ENCODE data around the gene DOK7. TPM values are rescaled to one million over a fixed set of nuclear protein-coding genes. Genes with fewer than 3 reads are reported as not detected.

DOK7 gene
- total RNA-seq, 2 donors from 2014 or later, result 6.3 to 7.0 TPM

GRCh38 chr4:3491681-3492405 lies 28.7 kb downstream of the DOK7 start:
- H3K9me3 ChIP-seq, result no peaks in the 10 kb centered on the region
- no peaks in the 10 kb centered on the region for H3K4me1 ChIP-seq
- ATAC-seq (no peak), DNase-seq (no peak)
- no peak overlapping the region for H3K27ac ChIP-seq
- intact Hi-C loops (cut with DNase I), result no loop called here
- 69 to 93% methylated on average over 11 to 15 of the region's 17 CpGs for WGBS, 2 donors
- no peaks in the 10 kb centered on the region for H3K27me3 ChIP-seq
- TF ChIP-seq CTCF (IDR thresholded peaks at IDR 0.05) (no peak), POLR2A (IDR thresholded peaks at IDR 0.05) (no peak)
- H3K4me3 ChIP-seq, result no peak overlapping the region
- no peaks in the 10 kb centered on the region for H3K36me3 ChIP-seq (replicated peaks in 1 of 2; ENCODE audit: insufficient read depth in 1 of 2, low read depth in 2 of 2)

DNA sequence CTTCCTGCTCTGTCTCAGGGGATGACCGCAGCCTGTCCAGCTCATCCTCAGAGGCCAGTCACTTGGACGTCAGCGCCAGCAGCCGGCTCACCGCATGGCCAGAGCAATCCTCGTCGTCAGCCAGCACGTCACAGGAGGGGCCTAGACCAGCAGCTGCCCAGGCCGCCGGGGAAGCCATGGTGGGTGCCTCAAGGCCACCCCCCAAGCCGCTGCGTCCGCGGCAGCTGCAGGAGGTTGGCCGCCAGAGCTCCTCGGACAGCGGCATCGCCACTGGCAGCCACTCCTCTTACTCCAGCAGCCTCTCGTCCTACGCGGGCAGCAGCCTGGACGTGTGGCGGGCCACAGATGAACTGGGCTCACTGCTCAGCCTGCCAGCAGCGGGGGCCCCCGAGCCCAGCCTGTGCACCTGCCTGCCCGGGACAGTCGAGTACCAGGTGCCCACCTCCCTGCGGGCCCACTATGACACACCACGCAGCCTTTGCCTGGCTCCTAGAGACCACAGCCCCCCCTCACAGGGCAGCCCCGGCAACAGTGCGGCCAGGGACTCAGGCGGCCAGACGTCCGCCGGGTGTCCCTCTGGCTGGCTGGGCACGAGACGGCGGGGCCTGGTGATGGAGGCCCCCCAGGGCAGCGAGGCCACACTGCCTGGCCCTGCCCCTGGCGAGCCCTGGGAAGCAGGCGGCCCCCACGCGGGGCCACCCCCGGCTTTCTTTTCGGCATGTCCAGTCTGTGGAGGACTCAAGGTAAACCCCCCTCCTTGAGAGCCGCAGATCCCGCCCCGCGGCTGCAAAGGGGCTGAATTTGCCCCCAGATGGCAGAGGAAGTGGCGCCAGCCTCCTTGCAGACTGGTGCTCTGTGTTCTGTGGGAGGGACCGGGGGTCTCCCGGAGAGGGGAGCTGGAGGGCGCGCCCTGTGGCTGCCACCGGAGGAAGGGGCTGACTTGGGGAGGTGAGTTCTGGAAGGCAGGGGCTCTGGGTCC lies 29.9 kb downstream of the DOK7 start:
- Histone ChIP-seq H3K27ac (no peak overlapping the region), H3K36me3 (replicated peaks in 1 of 2; ENCODE audit: insufficient read depth in 1 of 2, low read depth in 2 of 2) (no peaks in the 10 kb centered on the region), H3K4me3 (no peak overlapping the region), H3K27me3 (no peaks in the 10 kb centered on the region), H3K4me1 (no peaks in the 10 kb centered on the region), H3K9me3 (no peaks in the 10 kb centered on the region)
- intact Hi-C loops (cut with DNase I), result no loop called here
- ATAC-seq (no peak), DNase-seq (no peak)
- TF ChIP-seq POLR2A (IDR thresholded peaks at IDR 0.05) (no peak), CTCF (IDR thresholded peaks at IDR 0.05) (no peak)
- 89% methylated on average over 54 of the region's 55 CpGs; no CpG with 5 or more reads in 1 of the 2 donors for WGBS, 2 donors

DNA sequence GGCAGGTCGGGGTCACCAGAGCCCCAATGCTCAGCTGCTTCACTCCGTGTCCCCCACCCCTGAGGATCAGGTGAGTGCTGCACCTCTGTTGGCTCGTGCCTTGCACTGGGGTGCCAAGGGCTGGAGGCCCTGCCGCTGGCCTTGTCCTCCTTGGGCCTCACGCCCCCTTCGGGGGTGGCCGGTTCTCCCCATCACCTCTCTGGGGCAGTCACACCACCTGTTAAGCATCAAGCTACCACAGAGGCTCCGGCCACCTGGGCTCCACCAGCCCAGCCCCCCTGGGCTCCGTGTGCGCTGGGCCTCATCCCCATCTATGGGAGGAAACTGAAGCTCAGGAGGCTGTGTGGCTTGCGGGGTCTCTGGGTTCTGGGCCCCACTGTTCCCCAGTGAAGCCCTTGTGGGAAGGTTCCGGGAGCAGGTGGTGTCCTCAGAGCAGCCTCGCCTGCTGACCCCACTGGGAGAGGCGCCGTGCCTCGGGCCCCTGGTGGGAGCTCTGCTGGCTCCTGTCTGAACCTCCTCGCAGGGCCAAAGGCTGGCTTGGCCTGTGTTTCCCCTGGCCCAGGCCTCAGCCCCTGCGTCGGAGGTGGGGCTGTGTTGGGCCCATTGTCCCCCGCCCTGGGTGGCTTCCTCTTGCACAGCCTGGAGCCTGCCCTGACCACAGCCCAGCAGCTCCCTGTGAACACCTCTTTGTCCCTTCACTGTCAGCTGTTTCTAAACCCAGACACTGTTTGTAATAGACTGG lies 30.8 kb downstream of the DOK7 start:
- H3K27me3 ChIP-seq, result no peaks in the 10 kb centered on the region
- 73 to 86% methylated on average over 16 to 20 of the region's 20 CpGs for WGBS, 2 donors

GRCh38 chr4:3494462-3494871 lies 31.4 kb downstream of the DOK7 start:
- no peak overlapping the region for H3K4me3 ChIP-seq
- no peaks in the 10 kb centered on the region for H3K4me1 ChIP-seq
- ATAC-seq, result no peak
- no peaks in the 10 kb centered on the region for H3K36me3 ChIP-seq (replicated peaks in 1 of 2; ENCODE audit: insufficient read depth in 1 of 2, low read depth in 2 of 2)
- TF ChIP-seq CTCF (IDR thresholded peaks at IDR 0.05) (no peak), POLR2A (IDR thresholded peaks at IDR 0.05) (no peak)
- H3K27ac ChIP-seq, result no peak overlapping the region
- no peak for DNase-seq
- H3K9me3 ChIP-seq, result no peaks in the 10 kb centered on the region
- 68 to 73% methylated on average over 10 to 12 of the region's 15 CpGs for WGBS, 2 donors
- H3K27me3 ChIP-seq, result no peaks in the 10 kb centered on the region
- intact Hi-C loops (cut with DNase I), result no loop called here

More for the DNA sequence above, 30.8 kb downstream of the DOK7 start:
- H3K4me1 ChIP-seq, result no peaks in the 10 kb centered on the region
- H3K27ac ChIP-seq, result no peak overlapping the region
- intact Hi-C loops (cut with DNase I), result no loop called here
- H3K36me3 ChIP-seq (replicated peaks in 1 of 2; ENCODE audit: insufficient read depth in 1 of 2, low read depth in 2 of 2), result no peaks in the 10 kb centered on the region
- no peak for DNase-seq
- no peak for TF ChIP-seq POLR2A (IDR thresholded peaks at IDR 0.05)
- TF ChIP-seq CTCF (IDR thresholded peaks at IDR 0.05), result no peak
- H3K4me3 ChIP-seq, result no peak overlapping the region
- no peaks in the 10 kb centered on the region for H3K9me3 ChIP-seq
- no peak for ATAC-seq

Measured in body of pancreas (tissue), 4 donors.